K562 (cell line): ENCODE data around the gene CLEC19A. TPM values are rescaled to one million over a fixed set of nuclear protein-coding genes. Genes with fewer than 3 reads are reported as not detected.

Source experiments
- ATAC-seq: fragments of 200-7000 bp; cut with Tn5 transposase; 3 replicates; pipeline ENCODE4 v1.9.1; 2020; ENCODE audit warnings: moderate library complexity
- BruUV-seq: library from RNA; stranded (reverse); fragments of 400-500 nt; replicated peaks from 2 replicates; lab custom pipeline; 2021; lab: Mats Ljungman, UMichigan
- CTCF ChIA-PET: fragments of 300-600 bp; formaldehyde crosslinking; extraction: SDS; loops from one replicate; lab custom pipeline; 2021; ENCODE audit warnings: low intra/inter-chr PET ratio; lab: Yijun Ruan, JAX
- POLR2A ChIA-PET: fragments of 300-600, 350-650 bp; sonication (Branson Sonifier 250); formaldehyde crosslinking; extraction: SDS; loops from one replicate; lab custom pipeline; 2021; ENCODE audit warnings: antibody characterized with exemption, inconsistent platforms; lab: Yijun Ruan, JAX
- DNase-seq, 4 experiments: peaks; one replicate each; pipeline versions ENCODE4 v3.0.0 to v3.0.0-alpha.2; 2011 to 2018; ENCODE audit warnings: low spot score in 3 of 4, mixed read lengths in 3 of 4; ENCODE audit errors: extremely low read depth in 1 of 4
- FAIRE-seq: peaks from 2 replicates; lab custom pipeline; 2011; peaks lifted over from hg19 to GRCh38; lab: Jason Lieb, UNC
- H2AFZ ChIP-seq: 2 replicates; pipeline ENCODE4 v1.6.0; 2011; ENCODE audit warnings: low read depth, low read length, control low read depth, inconsistent platforms
- H3K27ac ChIP-seq: fragments of 200-600 bp; 3 replicates; pipeline ENCODE4 v1.8.0; 2011; ENCODE audit warnings: low read depth, mild to moderate bottlenecking, control low read depth, inconsistent platforms, low read length, moderate library complexity, mixed read lengths; ENCODE audit errors: extremely low read depth
- H3K27me3 ChIP-seq, 2 experiments: fragments of 300-600 bp in 1 of 2; 2 replicates in 1 of 2; 3 replicates in 1 of 2; pipeline versions ENCODE4 v1.6.0 to v1.8.0; 2011; ENCODE audit warnings: inconsistent platforms in 2 of 2, low read length in 2 of 2, mild to moderate bottlenecking in 1 of 2, mixed read lengths in 1 of 2, moderate library complexity in 1 of 2; ENCODE audit not compliant: control insufficient read depth in 2 of 2, insufficient read depth in 2 of 2
- H3K36me3 ChIP-seq: fragments of 300-600 bp; 3 replicates; pipeline ENCODE4 v1.8.0; 2011; ENCODE audit warnings: mild to moderate bottlenecking, low read length, inconsistent platforms; ENCODE audit not compliant: control insufficient read depth, insufficient read depth
- H3K4me1 ChIP-seq, 2 experiments: fragments of 200-600 bp in 1 of 2; replicated peaks in 1 of 2; 2 replicates in 1 of 2; 3 replicates in 1 of 2; pipeline versions ENCODE4 v1.5.1 to v1.8.0; 2011; ENCODE audit warnings: inconsistent platforms in 2 of 2, low read length in 2 of 2, mild to moderate bottlenecking in 1 of 2, mixed read lengths in 1 of 2, moderate library complexity in 1 of 2; ENCODE audit not compliant: control insufficient read depth in 2 of 2, insufficient read depth in 2 of 2
- H3K4me2 ChIP-seq: 2 replicates; pipeline ENCODE4 v1.6.1; 2011; ENCODE audit warnings: low read length, control low read depth, inconsistent platforms, mixed read lengths; ENCODE audit not compliant: insufficient read depth
- H3K4me3 ChIP-seq: fragments of 200-600 bp; sonication (generic), shearing (Covaris generic); 2 replicates; pipeline ENCODE4 v1.5.1; 2016; ENCODE audit warnings: control low read depth, inconsistent platforms
- H3K79me2 ChIP-seq: fragments of 200-600 bp; 3 replicates; pipeline ENCODE4 v1.8.0; 2011; ENCODE audit warnings: low read length, inconsistent platforms; ENCODE audit not compliant: control insufficient read depth, insufficient read depth
- H3K9ac ChIP-seq, 2 experiments: 2 replicates each; pipeline versions ENCODE4 v1.6.0 to v1.6.1; 2011; ENCODE audit warnings: low read depth in 2 of 2, low read length in 2 of 2, control low read depth in 1 of 2, inconsistent platforms in 1 of 2, mild to moderate bottlenecking in 1 of 2, mixed read lengths in 1 of 2; ENCODE audit not compliant: insufficient read depth in 1 of 2
- H3K9me1 ChIP-seq: one replicate; pipeline ENCODE4 v1.6.0; 2011; ENCODE audit warnings: inconsistent platforms, mild to moderate bottlenecking, low read length, moderate library complexity; ENCODE audit not compliant: control insufficient read depth, insufficient read depth
- H3K9me3 ChIP-seq: replicated peaks from 2 replicates; pipeline ENCODE4 v1.5.1; 2011; ENCODE audit warnings: low read depth, low read length, inconsistent platforms; ENCODE audit not compliant: control insufficient read depth, insufficient read depth
- H4K20me1 ChIP-seq: replicated peaks from 2 replicates; pipeline ENCODE4 v1.6.1; 2011; ENCODE audit warnings: low read length, inconsistent platforms, mixed read lengths; ENCODE audit not compliant: control insufficient read depth, insufficient read depth
- C11orf30 ChIP-seq: fragments of 450-650 bp; IDR thresholded peaks from 2 replicates; pipeline ENCODE4 v1.6.1; 2016; ENCODE audit warnings: low read depth, mild to moderate bottlenecking
- CEBPG ChIP-seq, 3 experiments: fragments of 200-800 bp in 1 of 3; sonication (Bioruptor generic) in 1 of 3; sonication (generic) in 1 of 3; formaldehyde crosslinking in 1 of 3; IDR thresholded peaks in 2 of 3; conservative IDR thresholded peaks in 1 of 3; 2 replicates each; pipeline versions ENCODE4 v1.6.1 to v1.8.0; 2016 to 2022; ENCODE audit warnings: missing compliant biosample characterization in 2 of 3, missing genetic modification characterization in 2 of 3, mild to moderate bottlenecking in 1 of 3, missing genetic modification reagents in 1 of 3
- CREB1 ChIP-seq, 2 experiments: sonication (generic) in 1 of 2; formaldehyde crosslinking in 1 of 2; IDR thresholded peaks; 2 replicates each; pipeline versions ENCODE4 v1.6.1 to v1.8.0; 2012 to 2022; ENCODE audit warnings: inconsistent platforms in 1 of 2, mild to moderate bottlenecking in 1 of 2, missing genetic modification reagents in 1 of 2, moderate library complexity in 1 of 2
- ESRRA ChIP-seq: fragments of 450-650 bp; IDR thresholded peaks from 2 replicates; pipeline ENCODE4 v1.6.1; 2014; ENCODE audit warnings: low read depth, mild to moderate bottlenecking, moderate library complexity, borderline replicate concordance
- POLR2AphosphoS2 ChIP-seq: IDR thresholded peaks from 2 replicates; pipeline ENCODE4 v1.6.1; 2012; ENCODE audit warnings: low read length, improper control_type of control experiment
- SMARCA5 ChIP-seq: fragments of 450-650 bp; IDR thresholded peaks from 2 replicates; pipeline ENCODE4 v1.6.1; 2016
- ZBTB34 ChIP-seq: fragments of 250-450 bp; sonication (Bioruptor Pico); IDR thresholded peaks from 2 replicates; pipeline ENCODE4 v1.8.0; 2021; ENCODE audit warnings: mild to moderate bottlenecking, moderate library complexity
- WGBS: fragments of 100-300 bp; shearing (Covaris generic); methylation state at CpG from one replicate; pipeline ENCODE4 v1.1.6; 2016; ENCODE audit warnings: low coverage, mixed read lengths; ENCODE audit not compliant: insufficient coverage; ENCODE audit errors: missing lambda C conversion rate; 5-methylcytosine and 5-hydroxymethylcytosine counted together
- in situ Hi-C: fragments of 300-500 bp; cut with MboI; formaldehyde crosslinking; loops from 4 replicates; pipeline ENCODE4 v1.15.0; 2018; ENCODE audit warnings: inconsistent platforms, mixed read lengths
- intact Hi-C: fragments of 100-400 bp; cut with micrococcal nuclease; formaldehyde crosslinking; loops from 2 replicates; pipeline ENCODE4 v1.14.2; 2022
- polyA plus RNA-seq, 8 experiments: library from polyadenylated mRNA; depleted of rRNA in 4 of 8; stranded (reverse) in 5 of 8; unstranded in 3 of 8; fragments of >200 nt; fragmentation: Nextera tagmentation in 2 of 8; fragmentation: Illumina TruSeq in 1 of 8; extraction: Ambion mirVana in 2 of 8; extraction: Trizol in 1 of 8; gene quantifications; 2 replicates each; pipeline versions ENCODE4 v1.2.1 to v1.2.3, GENCODE V29; 2011 to 2014; ENCODE audit warnings: inconsistent platforms in 1 of 8, missing spikeins in 1 of 8
- total RNA-seq, 7 experiments: library from RNA; depleted of rRNA in 6 of 7; stranded (reverse); fragments of >200 nt in 6 of 7; fragmentation: Illumina TruSeq in 2 of 7; extraction: Trizol in 2 of 7; gene quantifications; 2 replicates each; pipeline versions ENCODE4 v1.2.1 to v1.2.3, GENCODE V29; 2011 to 2021; ENCODE audit warnings: low replicate concordance in 1 of 7

The CLEC19A gene
- total and polyA plus RNA-seq, 9 of the 15 experiments (the other 6 are each of a cell fraction or from before 2014, with no cell fraction given) = not detected

DNA sequence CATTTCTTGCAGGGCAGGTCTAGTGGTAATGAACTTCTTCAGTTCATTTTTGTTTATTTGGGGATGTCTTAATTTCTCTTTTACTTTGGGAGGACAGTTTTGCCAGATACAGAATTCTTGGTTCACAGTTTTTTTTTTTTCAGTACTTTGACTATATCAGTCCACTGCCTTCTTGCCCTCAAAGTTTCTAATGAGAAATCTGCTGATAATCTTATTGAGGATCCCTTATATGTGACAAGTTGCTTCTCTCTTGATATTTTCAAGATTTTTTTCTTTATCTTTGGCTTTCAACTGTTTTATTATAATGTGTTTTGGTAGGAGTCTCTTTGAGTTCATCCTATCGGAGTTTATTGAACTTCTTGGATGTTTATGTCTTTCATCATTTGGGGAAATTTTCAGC is 42.8 kb downstream of the CLEC19A start (continued):
- TF ChIP-seq ZBTB34 (CRISPR knock-in tag) (no peak), ESRRA (no peak), CEBPG (CRISPR knock-in tag; IDR thresholded peaks at IDR 0.05) (no peak), CEBPG (tag; conservative IDR thresholded peaks at IDR 0.05 in 1 of 2, IDR thresholded peaks at IDR 0.05 in 1 of 2) (no peak), CREB1 (IDR thresholded peaks at IDR 0.05) (no peak), CREB1 (CRISPR knock-in tag; IDR thresholded peaks at IDR 0.05) (no peak), POLR2AphosphoS2 (no peak)

DNA sequence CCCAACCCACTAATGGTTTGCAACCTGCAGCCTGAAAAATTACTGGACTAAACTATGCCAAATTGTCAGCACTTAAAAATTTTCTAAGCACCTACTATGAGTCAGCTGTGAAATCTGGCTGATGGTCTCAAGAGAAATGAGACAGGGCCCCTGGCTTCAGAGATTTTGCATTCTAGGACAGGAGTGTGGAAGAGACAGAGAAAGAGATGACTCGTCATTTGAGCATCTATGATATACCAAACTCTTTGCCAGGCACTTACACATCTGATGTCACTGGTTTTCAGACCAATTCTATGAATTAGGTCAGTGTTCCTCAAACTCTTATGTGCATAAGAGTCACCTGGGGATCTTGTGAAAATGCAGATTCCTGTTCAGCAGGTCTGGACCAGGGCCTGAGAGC is 44.4 kb downstream of the CLEC19A start:
- H2AFZ ChIP-seq = no peak overlapping the region
- no peak overlapping the region for H3K9ac ChIP-seq
- H3K9me3 ChIP-seq = no peaks in the 10 kb centered on the region
- H3K4me2 ChIP-seq = no peak overlapping the region
- no peak for ATAC-seq
- no peak for FAIRE-seq
- H3K79me2 ChIP-seq = no peaks in the 10 kb centered on the region
- BruUV-seq = no TSS peak
- ChIA-PET POLR2A (interaction anchor here (1.1 kb wide), 1 partner anchor 9 kb away, joined by 4 read pairs; no protein-coding TSS in a partner anchor), CTCF (interaction anchor here (0.6 kb wide), 1 partner anchor 155 kb away, joined by 3 read pairs; no protein-coding TSS in a partner anchor)
- no peaks in the 10 kb centered on the region for H3K36me3 ChIP-seq
- in situ Hi-C loops (no loop called here), intact Hi-C loops (no loop called here)
- WGBS = 48% methylated on average over 1 of the region's 1 CpG
- peaks cover 0 to under 1% of the 10 kb centered on the region in 2 experiments; a peak in 1 of 5 replicates for H3K27me3 ChIP-seq
- no peak for DNase-seq
- no peak overlapping the region for H3K27ac ChIP-seq
- H4K20me1 ChIP-seq = no peaks in the 10 kb centered on the region
- H3K4me1 ChIP-seq = peaks cover 0 to 10% of the 10 kb centered on the region in 2 experiments; a peak in 3 of 5 replicates
- H3K4me3 ChIP-seq = no peak overlapping the region
- H3K9me1 ChIP-seq = no peaks in the 10 kb centered on the region
- TF ChIP-seq SMARCA5 = no peak
- TF ChIP-seq C11orf30 = 0 out of 2 replicates have a peak, but pooled peaks have one; percentile 15
- TF ChIP-seq, all 486 proteins: peak for 1
